Choroid plexus epithelial cell (primary cell): Measurements from ENCODE around the gene GNAI1.

Experiments
- DNase-seq: peaks from one replicate; pipeline ENCODE4 v3.0.0-alpha.2; 2010; ENCODE audit warnings: low read depth
- H3K4me3 ChIP-seq: 2 replicates; pipeline ENCODE4 v1.5.1; 2011; ENCODE audit warnings: low read depth, mild to moderate bottlenecking, control low read depth, low read length, moderate library complexity
- CTCF ChIP-seq: conservative IDR thresholded peaks from 2 replicates; pipeline ENCODE4 v1.5.1; 2011; ENCODE audit warnings: low read depth, mild to moderate bottlenecking, control low read depth, inconsistent platforms, low read length, moderate library complexity

GNAI1 gene

DNA sequence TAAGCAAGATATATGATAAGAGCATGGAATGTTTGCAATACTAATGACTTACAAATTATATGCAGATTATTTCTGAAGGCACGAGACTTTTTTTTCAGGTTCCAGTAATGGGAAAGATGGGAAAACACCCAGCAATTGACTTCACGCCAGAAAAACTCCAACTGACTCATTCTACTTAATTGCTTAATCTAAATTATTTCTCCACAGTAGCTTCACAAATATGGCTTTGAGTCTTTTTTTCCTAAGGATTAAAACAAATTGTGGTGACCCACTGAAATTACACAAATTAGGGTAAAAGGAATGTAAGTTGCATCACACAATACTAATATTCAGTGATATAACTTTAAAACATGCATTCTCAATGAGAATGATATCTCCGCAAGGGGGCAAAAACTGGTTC, 138.7 kb downstream of the GNAI1 start:
- no peak for TF ChIP-seq CTCF
- DNase-seq: peak; percentile 71
- H3K4me3 ChIP-seq: no peak overlapping the region

GRCh38 chr7:80275192-80275605, 140.6 kb downstream of the GNAI1 start:
- no peak for TF ChIP-seq CTCF
- no peak overlapping the region for H3K4me3 ChIP-seq
- no peak for DNase-seq
